Skeletal muscle satellite cell (primary cell): Measurements from ENCODE around the gene CHAC2.
"Not testable (repeated sequence)": the region's sequence is repeated elsewhere in the genome, so short reads cannot be mapped to it uniquely, and the experiment has no call there.

Experiments
- H3K27me3 ChIP-seq: 2 replicates; pipeline ENCODE4 v1.7.0; 2013; ENCODE audit warnings: low read length; ENCODE audit not compliant: control insufficient read depth, insufficient read depth
- H3K36me3 ChIP-seq: 2 replicates; pipeline ENCODE4 v1.7.0; 2013; ENCODE audit warnings: mild to moderate bottlenecking, control low read depth, low read length; ENCODE audit not compliant: insufficient read depth
- H3K4me1 ChIP-seq: 2 replicates; pipeline ENCODE4 v1.7.0; 2013; ENCODE audit warnings: low read length; ENCODE audit not compliant: control insufficient read depth, insufficient read depth
- H3K4me2 ChIP-seq: 2 replicates; pipeline ENCODE4 v1.7.0; 2013; ENCODE audit warnings: mild to moderate bottlenecking, low read length
- H3K4me3 ChIP-seq: 2 replicates; pipeline ENCODE4 v1.7.0; 2013; ENCODE audit warnings: low read length
- H3K9ac ChIP-seq: 2 replicates; pipeline ENCODE4 v1.7.0; 2013; ENCODE audit warnings: mild to moderate bottlenecking, low read depth, low read length, moderate library complexity
- H3K9me3 ChIP-seq: replicated peaks from 2 replicates; pipeline ENCODE4 v1.7.0; 2013; ENCODE audit warnings: mild to moderate bottlenecking, control low read depth, low read length

The CHAC2 gene

GRCh38 chr2:53811601-53812000, 44.0 kb downstream of the CHAC2 start:
- Histone ChIP-seq H3K9me3 (no peaks in the 10 kb centered on the region), H3K36me3 (peaks cover 65% of the 10 kb centered on the region), H3K4me3 (no peak overlapping the region), H3K4me1 (no peaks in the 10 kb centered on the region), H3K4me2 (no peak overlapping the region), H3K27me3 (no peaks in the 10 kb centered on the region), H3K9ac (no peak overlapping the region)

GRCh38 chr2:53813151-53813550, 45.5 kb downstream of the CHAC2 start:
- Histone ChIP-seq H3K27me3 (no peaks in the 10 kb centered on the region), H3K9ac (no peak overlapping the region), H3K9me3 (no peaks in the 10 kb centered on the region), H3K4me3 (no peak overlapping the region), H3K4me2 (no peak overlapping the region), H3K4me1 (no peaks in the 10 kb centered on the region), H3K36me3 (peaks cover 57% of the 10 kb centered on the region)

GRCh38 chr2:53818854-53819435, 51.3 kb downstream of the CHAC2 start:
- no peaks in the 10 kb centered on the region for H3K9me3 ChIP-seq
- H3K4me1 ChIP-seq: no peaks in the 10 kb centered on the region
- no peak overlapping the region for H3K4me3 ChIP-seq
- peaks cover 43% of the 10 kb centered on the region for H3K36me3 ChIP-seq
- H3K27me3 ChIP-seq: no peaks in the 10 kb centered on the region
- H3K9ac ChIP-seq: no peak overlapping the region
- H3K4me2 ChIP-seq: no peak overlapping the region

- no peaks in the 10 kb centered on the region for H3K9me3 ChIP-seq
- no peak overlapping the region for H3K4me2 ChIP-seq
- no peaks in the 10 kb centered on the region for H3K27me3 ChIP-seq
- H3K4me1 ChIP-seq: no peaks in the 10 kb centered on the region
- H3K4me3 ChIP-seq: no peak overlapping the region
- peaks cover 40% of the 10 kb centered on the region for H3K36me3 ChIP-seq
- H3K9ac ChIP-seq: no peak overlapping the region
Observed at GRCh38 chr2:53819634-53820033, 52.0 kb downstream of the CHAC2 start.

- peaks cover 39% of the 10 kb centered on the region for H3K36me3 ChIP-seq
- H3K27me3 ChIP-seq: no peaks in the 10 kb centered on the region
- no peak overlapping the region for H3K9ac ChIP-seq
Observed at GRCh38 chr2:53820048-53820447, 52.4 kb downstream of the CHAC2 start.

GRCh38 chr2:53820711-53821110, 53.1 kb downstream of the CHAC2 start:
- Histone ChIP-seq H3K9me3 (no peaks in the 10 kb centered on the region), H3K36me3 (peaks cover 32% of the 10 kb centered on the region), H3K4me3 (no peak overlapping the region), H3K4me1 (no peaks in the 10 kb centered on the region), H3K27me3 (no peaks in the 10 kb centered on the region), H3K9ac (no peak overlapping the region), H3K4me2 (no peak overlapping the region)

More at GRCh38 chr2:53820048-53820447, 52.4 kb downstream of the CHAC2 start:
- Histone ChIP-seq H3K4me3 (no peak overlapping the region), H3K4me2 (no peak overlapping the region), H3K9me3 (no peaks in the 10 kb centered on the region), H3K4me1 (no peaks in the 10 kb centered on the region)

GRCh38 chr2:53821810-53822209, 54.2 kb downstream of the CHAC2 start:
- Histone ChIP-seq H3K4me3 (no peak overlapping the region), H3K27me3 (no peaks in the 10 kb centered on the region), H3K9me3 (no peaks in the 10 kb centered on the region), H3K4me1 (no peaks in the 10 kb centered on the region), H3K9ac (no peak overlapping the region), H3K4me2 (no peak overlapping the region), H3K36me3 (peaks cover 23% of the 10 kb centered on the region)

- not testable (repeated sequence) for H3K4me2 ChIP-seq, H3K4me1 ChIP-seq, H3K9me3 ChIP-seq, H3K9ac ChIP-seq, H3K4me3 ChIP-seq, H3K27me3 ChIP-seq
- peaks cover 20% of the 10 kb centered on the region for H3K36me3 ChIP-seq
Observed at GRCh38 chr2:53823639-53824038, 56.0 kb downstream of the CHAC2 start.
